OCI-LY1 (cell line): Measurements from ENCODE around the gene ACSL6.

ENCODE experiments used
- EZH2 ChIP-seq: fragments of 200-600 bp; sonication (generic), shearing (Covaris generic); IDR thresholded peaks from 2 replicates; pipeline ENCODE4 v1.8.0; 2017; ENCODE audit warnings: borderline replicate concordance, mixed run types, mild to moderate bottlenecking, antibody characterized with exemption, low read length, moderate library complexity, mixed read lengths
- TF ChIP-seq, protein P1 (sequence below): fragments of 200-600 bp; sonication (generic), shearing (Covaris generic); IDR thresholded peaks from 2 replicates; pipeline ENCODE4 v1.5.1; 2017; ENCODE audit warnings: mild to moderate bottlenecking, antibody characterized with exemption, low read length, moderate library complexity, mixed read lengths

DNA sequence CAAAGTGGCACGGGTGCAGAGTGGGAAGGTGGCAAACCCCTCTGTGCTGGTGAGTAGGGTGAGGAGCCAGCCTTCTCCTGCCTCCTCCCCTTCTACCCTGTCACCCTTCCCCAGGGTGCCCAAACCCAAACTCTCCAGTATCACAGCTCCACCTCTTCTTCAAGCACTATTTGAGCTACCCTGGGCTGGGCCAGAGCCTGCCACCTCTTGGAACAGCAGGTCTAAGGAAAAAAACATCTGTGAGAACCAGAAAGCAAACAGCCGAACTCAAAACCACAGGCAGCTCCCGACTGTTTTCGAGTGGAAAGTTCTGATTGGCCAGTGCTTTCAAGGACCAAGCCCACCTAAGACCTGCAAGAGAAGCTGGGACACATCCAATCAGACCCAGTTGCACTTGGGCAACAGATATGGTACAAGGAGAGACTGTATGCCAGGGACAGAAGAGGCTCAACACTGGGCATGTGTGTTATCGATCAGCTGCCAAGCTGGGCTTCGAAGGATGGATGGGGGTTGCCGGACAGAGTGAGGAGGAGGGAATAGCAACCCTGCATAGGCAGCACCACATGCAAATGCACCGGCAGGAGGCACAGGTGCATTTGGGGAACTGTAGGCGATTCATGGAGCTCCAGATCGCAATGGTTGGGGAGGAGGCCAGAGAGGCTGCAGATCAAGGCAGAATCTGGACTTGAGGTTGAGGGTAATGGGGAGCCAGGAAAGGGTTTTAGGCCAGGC, 19.7 kb downstream of the ACSL6 start:
- TF ChIP-seq EZH2 = no peak
- TF ChIP-seq, protein P1, sequence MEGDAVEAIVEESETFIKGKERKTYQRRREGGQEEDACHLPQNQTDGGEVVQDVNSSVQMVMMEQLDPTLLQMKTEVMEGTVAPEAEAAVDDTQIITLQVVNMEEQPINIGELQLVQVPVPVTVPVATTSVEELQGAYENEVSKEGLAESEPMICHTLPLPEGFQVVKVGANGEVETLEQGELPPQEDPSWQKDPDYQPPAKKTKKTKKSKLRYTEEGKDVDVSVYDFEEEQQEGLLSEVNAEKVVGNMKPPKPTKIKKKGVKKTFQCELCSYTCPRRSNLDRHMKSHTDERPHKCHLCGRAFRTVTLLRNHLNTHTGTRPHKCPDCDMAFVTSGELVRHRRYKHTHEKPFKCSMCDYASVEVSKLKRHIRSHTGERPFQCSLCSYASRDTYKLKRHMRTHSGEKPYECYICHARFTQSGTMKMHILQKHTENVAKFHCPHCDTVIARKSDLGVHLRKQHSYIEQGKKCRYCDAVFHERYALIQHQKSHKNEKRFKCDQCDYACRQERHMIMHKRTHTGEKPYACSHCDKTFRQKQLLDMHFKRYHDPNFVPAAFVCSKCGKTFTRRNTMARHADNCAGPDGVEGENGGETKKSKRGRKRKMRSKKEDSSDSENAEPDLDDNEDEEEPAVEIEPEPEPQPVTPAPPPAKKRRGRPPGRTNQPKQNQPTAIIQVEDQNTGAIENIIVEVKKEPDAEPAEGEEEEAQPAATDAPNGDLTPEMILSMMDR = no peak
